ENCODE results near the gene RGS7BP.

GRCh38 chr5:64637144-64637543 lies 131.3 kb downstream of the RGS7BP start:
- TF ChIP-seq CTCF (IDR thresholded peaks at IDR 0.05) (no peak), POLR2A (IDR thresholded peaks at IDR 0.05) (no peak)
